GM23248 (cell line): ENCODE data around the gene MET. TPM values are rescaled to one million over a fixed set of nuclear protein-coding genes. Genes with fewer than 3 reads are reported as not detected.
"Not testable (repeated sequence)": the region's sequence is repeated elsewhere in the genome, so short reads cannot be mapped to it uniquely, and the experiment has no call there.

ENCODE experiments used
- DNase-seq: peaks from one replicate; pipeline ENCODE4 v3.0.0-alpha.2; 2015
- H2AFZ ChIP-seq: fragments of 200-600 bp; sonication (generic); 2 replicates; pipeline ENCODE4 v1.6.1; 2016; ENCODE audit warnings: antibody characterized with exemption
- H3F3A ChIP-seq: fragments of 200-600 bp; sonication (generic); 2 replicates; pipeline ENCODE4 v1.6.1; 2016; ENCODE audit warnings: mild to moderate bottlenecking, antibody characterized with exemption, mixed run types; ENCODE audit not compliant: insufficient read depth
- H3K27ac ChIP-seq: fragments of 200-600 bp; sonication (generic); 2 replicates; pipeline ENCODE4 v1.5.1; 2016; ENCODE audit warnings: mild to moderate bottlenecking
- H3K27me3 ChIP-seq: fragments of 200-600 bp; sonication (generic); replicated peaks from 2 replicates; pipeline ENCODE4 v1.6.1; 2016; ENCODE audit warnings: mild to moderate bottlenecking; ENCODE audit not compliant: insufficient read depth
- H3K36me3 ChIP-seq: fragments of 200-600 bp; sonication (generic); 2 replicates; pipeline ENCODE4 v1.6.1; 2016; ENCODE audit warnings: low read depth, mild to moderate bottlenecking
- H3K4me1 ChIP-seq: fragments of 200-600 bp; sonication (generic); 2 replicates; pipeline ENCODE4 v1.6.1; 2016; ENCODE audit warnings: mild to moderate bottlenecking; ENCODE audit not compliant: insufficient read depth
- H3K4me2 ChIP-seq: fragments of 200-600 bp; sonication (generic); one replicate; pipeline ENCODE4 v1.6.1; 2016; ENCODE audit warnings: mild to moderate bottlenecking; ENCODE audit not compliant: unreplicated experiment
- H3K4me3 ChIP-seq: fragments of 200-600 bp; sonication (generic); 2 replicates; pipeline ENCODE4 v1.5.1; 2016; ENCODE audit warnings: mild to moderate bottlenecking
- H3K79me2 ChIP-seq: fragments of 200-600 bp; sonication (generic); 2 replicates; pipeline ENCODE4 v1.6.1; 2016; ENCODE audit warnings: mild to moderate bottlenecking; ENCODE audit not compliant: insufficient read depth
- H3K9ac ChIP-seq: fragments of 200-600 bp; sonication (generic); 2 replicates; pipeline ENCODE4 v1.6.1; 2016; ENCODE audit warnings: mild to moderate bottlenecking
- H3K9me2 ChIP-seq: fragments of 200-600 bp; sonication (generic); 2 replicates; pipeline ENCODE4 v1.6.1; 2016; ENCODE audit warnings: mixed run types, mild to moderate bottlenecking, moderate library complexity; ENCODE audit not compliant: insufficient read depth
- H3K9me3 ChIP-seq: fragments of 200-600 bp; sonication (generic); one replicate; pipeline ENCODE4 v1.6.1; 2017; ENCODE audit warnings: low read depth
- H4K20me1 ChIP-seq: fragments of 200-600 bp; sonication (generic); 2 replicates; pipeline ENCODE4 v1.6.0; 2016; ENCODE audit not compliant: insufficient read depth
- EZH2 ChIP-seq: fragments of 200-600 bp; sonication (generic); IDR thresholded peaks from 2 replicates; pipeline ENCODE4 v1.6.1; 2018; ENCODE audit warnings: antibody characterized with exemption, mild to moderate bottlenecking; ENCODE audit not compliant: insufficient read depth, poor library complexity, severe bottlenecking
- EZH2phosphoT487 ChIP-seq: fragments of 200-600 bp; sonication (generic); IDR thresholded peaks from 2 replicates; pipeline ENCODE4 v1.6.1; 2018; ENCODE audit warnings: antibody characterized with exemption, moderate library complexity, mild to moderate bottlenecking, low read depth; ENCODE audit not compliant: insufficient read depth
- WGBS, 2 experiments: methylation state at CpG; one replicate each; pipeline ENCODE4 v1.1.6; 2015 to 2017; ENCODE audit warnings: low lambda C conversion rate in 2 of 2, low coverage in 1 of 2; ENCODE audit errors: missing lambda C conversion rate in 2 of 2; 5-methylcytosine and 5-hydroxymethylcytosine counted together
- in situ Hi-C: fragments of 300-500 bp; cut with MboI; formaldehyde crosslinking; loops from 2 replicates; pipeline ENCODE4 v1.15.0; 2020
- polyA plus RNA-seq: library from polyadenylated mRNA; unstranded; fragments of >200 nt; fragmentation: Nextera tagmentation; extraction: Ambion mirVana; gene quantifications from 2 replicates; pipeline ENCODE4 v1.2.1, GENCODE V29; 2016
- total RNA-seq: library from RNA; depleted of rRNA; stranded (reverse); fragments of >200 nt; shearing (Covaris generic); gene quantifications from 2 replicates; pipeline ENCODE4 v1.2.3, GENCODE V29; 2014

Gene MET
- total and polyA plus RNA-seq, 2 experiments from 2014 or later = 25.3 to 62.3 TPM

DNA sequence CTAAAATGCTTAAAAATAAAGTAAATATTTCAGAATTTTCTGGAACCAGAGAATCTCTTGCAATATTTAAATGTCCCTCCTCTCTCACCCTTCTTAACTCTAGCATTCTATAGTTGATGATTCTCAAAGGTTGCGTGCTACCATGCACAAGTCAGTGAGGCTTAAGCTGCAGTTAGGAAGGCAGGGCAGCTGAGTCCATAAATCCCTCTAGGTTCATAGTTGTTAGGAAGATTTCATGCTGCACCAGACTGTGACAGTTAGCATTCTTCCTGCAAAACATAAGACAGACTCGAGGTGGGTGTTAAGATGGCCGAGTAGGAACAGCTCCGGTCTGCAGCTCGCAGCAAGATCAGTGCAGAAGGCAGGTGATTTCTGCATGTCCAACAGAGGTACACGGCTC, 70.6 kb downstream of the MET start:
- H2AFZ ChIP-seq = no peak overlapping the region
- TF ChIP-seq EZH2 (no peak), EZH2phosphoT487 (no peak)
- DNase-seq = no peak
- H3K36me3 ChIP-seq = 0 out of 2 replicates have a peak, but pooled peaks cover 20% of the 10 kb centered on the region
- H3K4me1 ChIP-seq = peaks cover under 1% of the 10 kb centered on the region; the same call in 1 of the 2 replicates
- H3K9me2 ChIP-seq = no peaks in the 10 kb centered on the region
- no peak overlapping the region for H3K27ac ChIP-seq
- no peak overlapping the region for H3K9ac ChIP-seq
- H3K9me3 ChIP-seq = no peaks in the 10 kb centered on the region
- H3F3A ChIP-seq = no peaks in the 10 kb centered on the region
- no peaks in the 10 kb centered on the region for H4K20me1 ChIP-seq
- no peaks in the 10 kb centered on the region for H3K27me3 ChIP-seq
- WGBS, 2 experiments = 91 to 94% methylated on average over 6 of the region's 6 CpGs
- no peak overlapping the region for H3K4me3 ChIP-seq
- no peak overlapping the region for H3K4me2 ChIP-seq
- in situ Hi-C loops = no loop called here
- H3K79me2 ChIP-seq = 0 out of 2 replicates have a peak, but pooled peaks cover 15% of the 10 kb centered on the region

DNA sequence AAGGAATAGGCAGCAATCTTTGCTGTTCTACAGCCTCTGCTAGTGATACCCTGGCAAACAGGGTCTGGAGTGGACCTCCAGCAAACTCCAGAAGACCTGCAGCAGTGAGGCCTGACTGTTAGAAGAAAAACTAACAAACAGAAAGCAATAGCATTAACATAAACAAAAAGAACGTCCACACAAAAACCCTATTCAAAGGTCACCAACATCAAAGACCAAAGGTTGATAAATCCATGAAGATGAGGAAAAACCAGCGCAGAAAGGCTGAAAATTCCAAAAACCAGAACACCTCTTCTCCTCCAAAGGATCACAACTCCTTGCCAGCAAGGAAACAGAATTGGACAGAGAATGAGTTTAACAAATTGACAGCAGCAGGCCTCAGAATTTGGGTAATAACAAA, 71.8 kb downstream of the MET start:
- H4K20me1 ChIP-seq, H3F3A ChIP-seq, H3K4me2 ChIP-seq, H3K9me2 ChIP-seq, DNase-seq, H3K9ac ChIP-seq, in situ Hi-C loops, H3K9me3 ChIP-seq, H2AFZ ChIP-seq, H3K79me2 ChIP-seq, H3K4me1 ChIP-seq, H3K27me3 ChIP-seq, H3K27ac ChIP-seq, H3K4me3 ChIP-seq: not testable (repeated sequence)
- 98 to 100% methylated on average over 2 of the region's 2 CpGs for WGBS, 2 experiments
- 0 out of 2 replicates have a peak, but pooled peaks cover 20% of the 10 kb centered on the region for H3K36me3 ChIP-seq

GRCh38 chr7:116746388-116746787, 74.4 kb downstream of the MET start:
- H3K27ac ChIP-seq, H3K4me1 ChIP-seq, H3K4me2 ChIP-seq, H3K79me2 ChIP-seq, DNase-seq, H3K27me3 ChIP-seq, H3K9me3 ChIP-seq, H3K4me3 ChIP-seq, H3F3A ChIP-seq, H2AFZ ChIP-seq, in situ Hi-C loops, H4K20me1 ChIP-seq, H3K9me2 ChIP-seq, H3K9ac ChIP-seq: not testable (repeated sequence)
- WGBS, 2 experiments = 67 to 86% methylated on average over 3 to 5 of the region's 5 CpGs
- 0 out of 2 replicates have a peak, but pooled peaks cover 20% of the 10 kb centered on the region for H3K36me3 ChIP-seq

GRCh38 chr7:116751070-116751469, 79.1 kb downstream of the MET start:
- 95 to 99% methylated on average over 4 of the region's 4 CpGs for whole genome bisulfite sequencing, 2 experiments
- H3K36me3 ChIP-seq, in situ Hi-C loops, H2AFZ ChIP-seq, H4K20me1 ChIP-seq, H3K4me3 ChIP-seq, H3K9me3 ChIP-seq, H3K79me2 ChIP-seq, H3K27me3 ChIP-seq, H3K9ac ChIP-seq, H3K27ac ChIP-seq, H3K9me2 ChIP-seq, H3F3A ChIP-seq, H3K4me1 ChIP-seq, DNase-seq, H3K4me2 ChIP-seq: not testable (repeated sequence)

DNA sequence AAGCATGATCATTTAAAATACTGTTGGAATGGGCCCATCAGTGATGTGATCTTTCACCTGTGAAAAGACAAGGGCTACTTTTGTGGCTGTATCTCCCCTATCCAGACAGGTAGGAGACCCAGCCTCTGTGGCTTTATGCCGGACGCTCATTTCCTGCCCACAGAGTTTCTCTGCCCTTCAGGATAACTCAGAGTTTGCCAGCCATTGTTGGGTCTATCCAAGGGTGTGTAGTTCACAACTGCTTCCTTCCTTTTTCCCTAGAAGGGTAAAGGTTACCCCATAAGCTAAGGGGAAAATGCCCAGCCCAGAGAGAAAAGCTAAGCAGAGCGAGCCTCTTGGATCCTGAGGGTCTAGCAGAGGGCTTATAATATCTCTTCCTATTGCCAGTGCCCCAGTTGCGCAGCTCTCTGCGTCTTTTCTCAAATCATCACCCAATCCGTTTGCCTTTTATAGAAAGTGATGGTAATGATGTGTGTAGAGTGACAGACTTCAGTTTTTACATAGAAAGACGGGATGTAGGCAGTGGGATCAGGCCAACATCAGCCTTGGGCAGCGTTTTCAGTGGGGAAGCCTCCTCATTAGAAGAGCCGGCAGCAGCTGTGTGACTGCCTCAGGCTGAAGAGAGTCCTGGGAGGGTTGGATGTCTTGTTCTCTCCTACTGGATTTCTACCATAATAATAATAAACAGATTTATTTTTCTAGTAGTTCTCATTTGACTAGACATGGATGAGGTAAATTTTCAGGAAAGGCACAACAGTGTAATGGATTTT, 80.5 kb downstream of the MET start:
- H3K9me2 ChIP-seq = no peaks in the 10 kb centered on the region
- H3K27me3 ChIP-seq = no peaks in the 10 kb centered on the region
- H3K4me1 ChIP-seq = no peaks in the 10 kb centered on the region
- no peak overlapping the region for H2AFZ ChIP-seq
- H3K9ac ChIP-seq = no peak overlapping the region
- in situ Hi-C loops = no loop called here
- H3K27ac ChIP-seq = no peak overlapping the region
- H3K4me3 ChIP-seq = no peak overlapping the region
- no peak for TF ChIP-seq EZH2
- no peak for TF ChIP-seq EZH2phosphoT487
- no peaks in the 10 kb centered on the region for H3K79me2 ChIP-seq
- H3K9me3 ChIP-seq = no peaks in the 10 kb centered on the region
- H3F3A ChIP-seq = no peaks in the 10 kb centered on the region
- no peaks in the 10 kb centered on the region for H4K20me1 ChIP-seq
- WGBS, 2 experiments = 89% methylated on average over 9 of the region's 9 CpGs
- peaks cover 3% of the 10 kb centered on the region; the same call in 1 of the 2 replicates for H3K36me3 ChIP-seq
- no peak for DNase-seq
- no peak overlapping the region for H3K4me2 ChIP-seq
